OCI-LY1 (cell line): Measurements from ENCODE around the gene PIK3IP1.

ENCODE experiments used
- H2AFZ ChIP-seq: fragments of 200-600 bp; sonication (generic), shearing (Covaris generic); 2 replicates; pipeline ENCODE4 v1.6.0; 2014; ENCODE audit warnings: antibody characterized with exemption, mild to moderate bottlenecking, low read length
- H3F3A ChIP-seq: fragments of 200-600 bp; sonication (generic), shearing (Covaris generic); 2 replicates; pipeline ENCODE4 v1.6.0; 2014; ENCODE audit warnings: mild to moderate bottlenecking, antibody characterized with exemption, low read length, moderate library complexity; ENCODE audit not compliant: insufficient read depth
- H3K27ac ChIP-seq: fragments of 200-600 bp; sonication (generic); 2 replicates; pipeline ENCODE4 v1.5.1; 2014; ENCODE audit warnings: low read length, mixed run types, mild to moderate bottlenecking, low read depth; ENCODE audit not compliant: poor library complexity, severe bottlenecking
- H3K27me3 ChIP-seq: fragments of 200-600 bp; sonication (generic); 2 replicates; pipeline ENCODE4 v1.6.0; 2014; ENCODE audit warnings: antibody characterized with exemption, mild to moderate bottlenecking, low read length, moderate library complexity; ENCODE audit not compliant: insufficient read depth
- H3K36me3 ChIP-seq: fragments of 200-600 bp; sonication (generic); 2 replicates; pipeline ENCODE4 v1.6.1; 2014; ENCODE audit warnings: mild to moderate bottlenecking, antibody characterized with exemption, low read length, moderate library complexity, mixed read lengths; ENCODE audit not compliant: insufficient read depth
- H3K4me1 ChIP-seq: fragments of 200-600 bp; sonication (generic); 2 replicates; pipeline ENCODE4 v1.5.1; 2014; ENCODE audit warnings: mild to moderate bottlenecking, low read length, moderate library complexity; ENCODE audit not compliant: insufficient read depth, severe bottlenecking
- H3K4me2 ChIP-seq: fragments of 200-600 bp; sonication (generic), shearing (Covaris generic); 2 replicates; pipeline ENCODE4 v1.6.1; 2014; ENCODE audit warnings: low read length
- H3K4me3 ChIP-seq: fragments of 200-600 bp; sonication (generic); 2 replicates; pipeline ENCODE4 v1.5.1; 2014; ENCODE audit warnings: low read length, low read depth, mild to moderate bottlenecking, mixed read lengths; ENCODE audit not compliant: poor library complexity, severe bottlenecking
- H3K79me2 ChIP-seq: fragments of 200-600 bp; shearing (Covaris generic); 2 replicates; pipeline ENCODE4 v1.6.1; 2016; ENCODE audit warnings: mixed run types, low read length, mixed read lengths; ENCODE audit not compliant: insufficient read depth
- H3K9ac ChIP-seq: fragments of 200-600 bp; sonication (generic), shearing (Covaris generic); 2 replicates; pipeline ENCODE4 v1.6.1; 2014; ENCODE audit warnings: mild to moderate bottlenecking, low read length, mixed read lengths
- H3K9me2 ChIP-seq: fragments of 200-600 bp; sonication (generic), shearing (Covaris generic); 2 replicates; pipeline ENCODE4 v1.6.1; 2014; ENCODE audit warnings: low read depth, mild to moderate bottlenecking, low read length, mixed read lengths
- H3K9me3 ChIP-seq: fragments of 200-600 bp; shearing (Covaris generic); 2 replicates; pipeline ENCODE4 v1.6.1; 2014; ENCODE audit warnings: low read length, mixed read lengths
- H4K20me1 ChIP-seq: fragments of 200-600 bp; sonication (generic), shearing (Covaris generic); 2 replicates; pipeline ENCODE4 v1.6.0; 2016; ENCODE audit warnings: mild to moderate bottlenecking, low read length; ENCODE audit not compliant: insufficient read depth
- CTCF ChIP-seq: fragments of 200-600 bp; sonication (generic), shearing (Covaris generic); IDR thresholded peaks from 2 replicates; pipeline ENCODE4 v1.5.1; 2017; ENCODE audit warnings: mild to moderate bottlenecking, antibody characterized with exemption, low read length, moderate library complexity, mixed read lengths
- EZH2 ChIP-seq: fragments of 200-600 bp; sonication (generic), shearing (Covaris generic); IDR thresholded peaks from 2 replicates; pipeline ENCODE4 v1.8.0; 2017; ENCODE audit warnings: borderline replicate concordance, mixed run types, mild to moderate bottlenecking, antibody characterized with exemption, low read length, moderate library complexity, mixed read lengths

The PIK3IP1 gene

GRCh38 chr22:31244943-31245451, 47.3 kb downstream of the PIK3IP1 start:
- Histone ChIP-seq H4K20me1 (no peaks in the 10 kb centered on the region), H3K9me2 (no peaks in the 10 kb centered on the region), H2AFZ (no peak overlapping the region), H3K79me2 (no peaks in the 10 kb centered on the region), H3K4me3 (no peak overlapping the region), H3K9ac (no peak overlapping the region), H3K4me1 (peaks cover 10% of the 10 kb centered on the region), H3K27ac (no peak overlapping the region), H3K27me3 (no peaks in the 10 kb centered on the region), H3K4me2 (no peak overlapping the region), H3F3A (no peaks in the 10 kb centered on the region), H3K36me3 (peaks cover 14% of the 10 kb centered on the region; the same call in 1 of the 2 replicates), H3K9me3 (no peaks in the 10 kb centered on the region)
- no peak for TF ChIP-seq EZH2
- TF ChIP-seq CTCF, result no peak

GRCh38 chr22:31244046-31244942, 48.0 kb downstream of the PIK3IP1 start:
- no peak overlapping the region for H3K4me3 ChIP-seq
- no peak for TF ChIP-seq EZH2
- no peak for TF ChIP-seq CTCF
- no peak overlapping the region for H3K27ac ChIP-seq
- H3K36me3 ChIP-seq, result peaks cover 14% of the 10 kb centered on the region; the same call in 1 of the 2 replicates
- H3K27me3 ChIP-seq, result no peaks in the 10 kb centered on the region
- no peaks in the 10 kb centered on the region for H3K9me3 ChIP-seq
- H3K4me2 ChIP-seq, result no peak overlapping the region
- no peaks in the 10 kb centered on the region for H3K9me2 ChIP-seq
- no peaks in the 10 kb centered on the region for H3F3A ChIP-seq
- no peaks in the 10 kb centered on the region for H4K20me1 ChIP-seq
- peaks cover 10% of the 10 kb centered on the region for H3K4me1 ChIP-seq
- H3K9ac ChIP-seq, result no peak overlapping the region
- H3K79me2 ChIP-seq, result no peaks in the 10 kb centered on the region
- H2AFZ ChIP-seq, result no peak overlapping the region

- TF ChIP-seq CTCF, result no peak
- no peak for TF ChIP-seq EZH2
- H3K27me3 ChIP-seq, result no peaks in the 10 kb centered on the region
- no peaks in the 10 kb centered on the region for H4K20me1 ChIP-seq
- H3K4me1 ChIP-seq, result peaks cover 10% of the 10 kb centered on the region
- H3K4me3 ChIP-seq, result no peak overlapping the region
- H3K9me2 ChIP-seq, result no peaks in the 10 kb centered on the region
- H3K79me2 ChIP-seq, result no peaks in the 10 kb centered on the region
- no peaks in the 10 kb centered on the region for H3K9me3 ChIP-seq
- no peak overlapping the region for H3K4me2 ChIP-seq
- H3K9ac ChIP-seq, result no peak overlapping the region
- H3K36me3 ChIP-seq, result peaks cover 14% of the 10 kb centered on the region; the same call in 1 of the 2 replicates
- no peak overlapping the region for H2AFZ ChIP-seq
- H3K27ac ChIP-seq, result no peak overlapping the region
- H3F3A ChIP-seq, result no peaks in the 10 kb centered on the region
Observed at GRCh38 chr22:31243339-31244045, 48.8 kb downstream of the PIK3IP1 start.
